ENCODE data around the gene ALG10B.

Gene ALG10B

DNA sequence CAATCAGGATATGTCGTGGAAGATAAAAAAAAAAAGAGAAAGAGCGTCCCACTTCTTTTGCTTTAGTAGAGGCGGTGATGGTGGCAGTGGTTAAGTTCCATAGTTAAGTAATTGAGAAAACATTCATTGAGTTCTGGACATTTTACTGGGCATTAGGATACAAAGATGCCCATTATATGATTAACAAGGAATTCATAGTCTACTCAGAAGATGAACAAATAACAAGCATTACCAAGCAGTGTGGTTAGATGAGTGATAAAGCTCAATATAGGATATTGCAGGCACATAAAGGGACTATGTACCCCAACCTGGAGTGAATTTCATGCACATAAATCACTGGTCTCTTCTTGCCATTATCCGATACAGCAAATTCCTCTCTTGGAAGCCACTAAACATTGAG lies 53.7 kb downstream of the ALG10B start:
- no peak overlapping the region for H3K4me3 ChIP-seq (ENCODE audit: low read length)
- no peak for DNase-seq (ENCODE audit: low read depth, low spot score)

DNA sequence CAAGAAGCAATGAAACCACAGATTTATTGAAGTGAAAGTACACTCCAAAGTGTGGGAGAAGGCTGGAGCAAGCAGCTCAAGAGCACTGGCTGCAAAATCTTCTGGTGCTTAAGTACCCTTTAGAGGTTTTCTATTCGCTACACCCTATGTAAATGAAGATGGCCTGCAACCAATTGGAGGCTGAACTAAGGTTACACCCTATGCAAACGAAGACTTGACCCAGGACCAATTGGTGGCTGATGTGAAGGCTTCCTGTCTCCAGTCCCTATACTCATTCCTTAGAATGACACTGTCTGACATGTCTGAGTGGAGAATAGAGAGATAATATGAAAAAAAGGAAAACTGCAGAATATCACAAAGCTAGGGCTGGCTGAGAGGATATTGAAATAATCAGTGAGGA lies 57.2 kb downstream of the ALG10B start:
- no peak overlapping the region for H3K4me3 ChIP-seq (ENCODE audit: low read length)
- DNase-seq (ENCODE audit: low read depth, low spot score): no peak

DNA sequence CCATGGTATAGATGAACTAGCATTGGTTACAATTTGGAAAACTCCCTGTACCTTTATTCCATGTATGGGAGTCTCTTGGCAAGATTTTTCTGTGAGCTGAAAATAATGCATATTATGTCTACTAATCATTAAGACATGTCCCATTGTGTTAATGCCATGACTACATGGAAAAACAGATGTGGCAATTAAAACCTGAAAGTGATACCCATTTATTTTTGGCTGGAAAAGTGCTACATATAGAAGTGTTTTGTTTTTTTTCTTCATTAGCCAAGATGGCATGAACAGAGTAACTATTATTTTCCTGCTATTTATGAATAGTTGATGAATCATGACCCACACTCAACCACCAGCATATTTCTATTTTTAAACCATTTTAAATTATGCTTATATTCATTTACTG lies 58.2 kb downstream of the ALG10B start:
- no peak overlapping the region for H3K4me3 ChIP-seq (ENCODE audit: low read length)
- DNase-seq (ENCODE audit: low read depth, low spot score): no peak

Measured in Jurkat, Clone E6-1 (cell line).